ENCODE data around the gene HPCAL4.

HPCAL4 gene

DNA sequence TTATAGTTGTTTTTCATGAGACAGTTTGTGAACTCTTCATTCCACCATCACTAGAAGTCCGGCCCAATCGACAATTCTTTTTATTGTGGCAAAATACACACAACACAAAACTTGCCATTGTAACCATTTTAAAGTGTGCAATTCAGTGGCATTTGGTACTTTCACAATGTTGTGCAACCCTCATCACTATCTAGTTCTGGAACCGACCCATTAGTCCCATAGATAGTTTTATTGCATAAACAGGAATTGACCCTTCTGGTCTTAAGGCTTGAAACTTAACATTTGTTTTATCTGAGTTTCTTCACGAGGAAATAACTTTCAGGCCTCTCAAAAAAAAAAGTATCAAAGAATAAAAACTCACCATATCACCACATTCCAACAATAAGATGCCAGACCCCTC, 38.6 kb upstream of the HPCAL4 start:
- Histone ChIP-seq H3K27ac (ENCODE audit: extremely low read depth, low read depth, low read length) (no peak overlapping the region), H3K4me3 (ENCODE audit: low read depth, low read length) (no peak overlapping the region), H3K4me1 (ENCODE audit: control insufficient read depth, insufficient read depth, low read length) (no peaks in the 10 kb centered on the region), H3K36me3 (ENCODE audit: control insufficient read depth in 2 of 2, insufficient read depth in 1 of 2, low read length in 2 of 2) (no peaks in the 10 kb centered on the region), H3K9me3 (ENCODE audit: control insufficient read depth, insufficient read depth, low read depth, low read length) (no peaks in the 10 kb centered on the region)
- TF ChIP-seq, protein P1, sequence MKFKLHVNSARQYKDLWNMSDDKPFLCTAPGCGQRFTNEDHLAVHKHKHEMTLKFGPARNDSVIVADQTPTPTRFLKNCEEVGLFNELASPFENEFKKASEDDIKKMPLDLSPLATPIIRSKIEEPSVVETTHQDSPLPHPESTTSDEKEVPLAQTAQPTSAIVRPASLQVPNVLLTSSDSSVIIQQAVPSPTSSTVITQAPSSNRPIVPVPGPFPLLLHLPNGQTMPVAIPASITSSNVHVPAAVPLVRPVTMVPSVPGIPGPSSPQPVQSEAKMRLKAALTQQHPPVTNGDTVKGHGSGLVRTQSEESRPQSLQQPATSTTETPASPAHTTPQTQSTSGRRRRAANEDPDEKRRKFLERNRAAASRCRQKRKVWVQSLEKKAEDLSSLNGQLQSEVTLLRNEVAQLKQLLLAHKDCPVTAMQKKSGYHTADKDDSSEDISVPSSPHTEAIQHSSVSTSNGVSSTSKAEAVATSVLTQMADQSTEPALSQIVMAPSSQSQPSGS (tag by site-specific recombination; IDR thresholded peaks at IDR 0.05; ENCODE audit: low read depth): no peak
- no peak for TF ChIP-seq HOXC10 (CRISPR knock-in tag; IDR thresholded peaks at IDR 0.05)
- TF ChIP-seq, protein P2, sequence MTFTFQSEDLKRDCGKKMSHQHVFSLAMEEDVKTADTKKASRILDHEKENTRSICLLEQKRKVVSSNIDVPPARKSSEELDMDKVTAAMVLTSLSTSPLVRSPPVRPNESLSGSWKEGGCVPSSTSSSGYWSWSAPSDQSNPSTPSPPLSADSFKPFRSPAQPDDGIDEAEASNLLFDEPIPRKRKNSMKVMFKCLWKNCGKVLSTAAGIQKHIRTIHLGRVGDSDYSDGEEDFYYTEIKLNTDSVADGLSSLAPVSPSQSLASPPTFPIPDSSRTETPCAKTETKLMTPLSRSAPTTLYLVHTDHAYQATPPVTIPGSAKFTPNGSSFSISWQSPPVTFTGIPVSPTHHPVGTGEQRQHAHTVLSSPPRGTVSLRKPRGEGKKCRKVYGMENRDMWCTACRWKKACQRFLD (tag by site-specific recombination; IDR thresholded peaks at IDR 0.05): no peak
- TF ChIP-seq, protein P3, sequence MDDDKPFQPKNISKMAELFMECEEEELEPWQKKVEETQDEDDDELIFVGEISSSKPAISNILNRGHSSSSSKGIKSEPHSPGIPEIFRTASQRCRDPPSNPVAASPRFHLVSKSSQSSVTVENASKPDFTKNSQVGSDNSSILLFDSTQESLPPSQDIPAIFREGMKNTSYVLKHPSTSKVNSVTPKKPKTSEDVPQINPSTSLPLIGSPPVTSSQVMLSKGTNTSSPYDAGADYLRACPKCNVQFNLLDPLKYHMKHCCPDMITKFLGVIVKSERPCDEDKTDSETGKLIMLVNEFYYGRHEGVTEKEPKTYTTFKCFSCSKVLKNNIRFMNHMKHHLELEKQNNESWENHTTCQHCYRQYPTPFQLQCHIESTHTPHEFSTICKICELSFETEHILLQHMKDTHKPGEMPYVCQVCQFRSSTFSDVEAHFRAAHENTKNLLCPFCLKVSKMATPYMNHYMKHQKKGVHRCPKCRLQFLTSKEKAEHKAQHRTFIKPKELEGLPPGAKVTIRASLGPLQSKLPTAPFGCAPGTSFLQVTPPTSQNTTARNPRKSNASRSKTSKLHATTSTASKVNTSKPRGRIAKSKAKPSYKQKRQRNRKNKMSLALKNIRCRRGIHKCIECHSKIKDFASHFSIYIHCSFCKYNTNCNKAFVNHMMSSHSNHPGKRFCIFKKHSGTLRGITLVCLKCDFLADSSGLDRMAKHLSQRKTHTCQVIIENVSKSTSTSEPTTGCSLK (tag by site-specific recombination; IDR thresholded peaks at IDR 0.05): no peak
- TF ChIP-seq, protein P4, sequence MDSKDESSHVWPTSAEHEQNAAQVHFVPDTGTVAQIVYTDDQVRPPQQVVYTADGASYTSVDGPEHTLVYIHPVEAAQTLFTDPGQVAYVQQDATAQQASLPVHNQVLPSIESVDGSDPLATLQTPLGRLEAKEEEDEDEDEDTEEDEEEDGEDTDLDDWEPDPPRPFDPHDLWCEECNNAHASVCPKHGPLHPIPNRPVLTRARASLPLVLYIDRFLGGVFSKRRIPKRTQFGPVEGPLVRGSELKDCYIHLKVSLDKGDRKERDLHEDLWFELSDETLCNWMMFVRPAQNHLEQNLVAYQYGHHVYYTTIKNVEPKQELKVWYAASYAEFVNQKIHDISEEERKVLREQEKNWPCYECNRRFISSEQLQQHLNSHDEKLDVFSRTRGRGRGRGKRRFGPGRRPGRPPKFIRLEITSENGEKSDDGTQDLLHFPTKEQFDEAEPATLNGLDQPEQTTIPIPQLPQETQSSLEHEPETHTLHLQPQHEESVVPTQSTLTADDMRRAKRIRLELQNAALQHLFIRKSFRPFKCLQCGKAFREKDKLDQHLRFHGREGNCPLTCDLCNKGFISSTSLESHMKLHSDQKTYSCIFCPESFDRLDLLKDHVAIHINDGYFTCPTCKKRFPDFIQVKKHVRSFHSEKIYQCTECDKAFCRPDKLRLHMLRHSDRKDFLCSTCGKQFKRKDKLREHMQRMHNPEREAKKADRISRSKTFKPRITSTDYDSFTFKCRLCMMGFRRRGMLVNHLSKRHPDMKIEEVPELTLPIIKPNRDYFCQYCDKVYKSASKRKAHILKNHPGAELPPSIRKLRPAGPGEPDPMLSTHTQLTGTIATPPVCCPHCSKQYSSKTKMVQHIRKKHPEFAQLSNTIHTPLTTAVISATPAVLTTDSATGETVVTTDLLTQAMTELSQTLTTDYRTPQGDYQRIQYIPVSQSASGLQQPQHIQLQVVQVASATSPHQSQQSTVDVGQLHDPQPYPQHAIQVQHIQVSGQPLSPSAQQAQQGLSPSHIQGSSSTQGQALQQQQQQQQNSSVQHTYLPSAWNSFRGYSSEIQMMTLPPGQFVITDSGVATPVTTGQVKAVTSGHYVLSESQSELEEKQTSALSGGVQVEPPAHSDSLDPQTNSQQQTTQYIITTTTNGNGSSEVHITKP (tag by site-specific recombination; IDR thresholded peaks at IDR 0.05): no peak
- no peak for TF ChIP-seq GFI1B (tag by site-specific recombination; IDR thresholded peaks at IDR 0.05)
- no peak for TF ChIP-seq ZNF76 (tag by site-specific recombination; IDR thresholded peaks at IDR 0.05; ENCODE audit: borderline replicate concordance, low read depth)
- no peak for TF ChIP-seq ZNF404 (tag by site-specific recombination; IDR thresholded peaks at IDR 0.05)
- TF ChIP-seq ZNF777 (tag by site-specific recombination; IDR thresholded peaks at IDR 0.05; ENCODE audit: borderline replicate concordance): no peak
- TF ChIP-seq ZNF626 (tag by site-specific recombination; IDR thresholded peaks at IDR 0.05): no peak
- no peak for TF ChIP-seq ZNF600 (tag by site-specific recombination; IDR thresholded peaks at IDR 0.05)
- no peak for TF ChIP-seq ZNF354C (tag by site-specific recombination; IDR thresholded peaks at IDR 0.05; ENCODE audit: borderline replicate concordance, low read depth)
- no peak for TF ChIP-seq ZNF292 (tag by site-specific recombination; IDR thresholded peaks at IDR 0.05; ENCODE audit: borderline replicate concordance, low read depth)
- TF ChIP-seq, protein P5, sequence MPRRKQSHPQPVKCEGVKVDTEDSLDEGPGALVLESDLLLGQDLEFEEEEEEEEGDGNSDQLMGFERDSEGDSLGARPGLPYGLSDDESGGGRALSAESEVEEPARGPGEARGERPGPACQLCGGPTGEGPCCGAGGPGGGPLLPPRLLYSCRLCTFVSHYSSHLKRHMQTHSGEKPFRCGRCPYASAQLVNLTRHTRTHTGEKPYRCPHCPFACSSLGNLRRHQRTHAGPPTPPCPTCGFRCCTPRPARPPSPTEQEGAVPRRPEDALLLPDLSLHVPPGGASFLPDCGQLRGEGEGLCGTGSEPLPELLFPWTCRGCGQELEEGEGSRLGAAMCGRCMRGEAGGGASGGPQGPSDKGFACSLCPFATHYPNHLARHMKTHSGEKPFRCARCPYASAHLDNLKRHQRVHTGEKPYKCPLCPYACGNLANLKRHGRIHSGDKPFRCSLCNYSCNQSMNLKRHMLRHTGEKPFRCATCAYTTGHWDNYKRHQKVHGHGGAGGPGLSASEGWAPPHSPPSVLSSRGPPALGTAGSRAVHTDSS (tag by site-specific recombination; IDR thresholded peaks at IDR 0.05): no peak
- TF ChIP-seq, protein P6, sequence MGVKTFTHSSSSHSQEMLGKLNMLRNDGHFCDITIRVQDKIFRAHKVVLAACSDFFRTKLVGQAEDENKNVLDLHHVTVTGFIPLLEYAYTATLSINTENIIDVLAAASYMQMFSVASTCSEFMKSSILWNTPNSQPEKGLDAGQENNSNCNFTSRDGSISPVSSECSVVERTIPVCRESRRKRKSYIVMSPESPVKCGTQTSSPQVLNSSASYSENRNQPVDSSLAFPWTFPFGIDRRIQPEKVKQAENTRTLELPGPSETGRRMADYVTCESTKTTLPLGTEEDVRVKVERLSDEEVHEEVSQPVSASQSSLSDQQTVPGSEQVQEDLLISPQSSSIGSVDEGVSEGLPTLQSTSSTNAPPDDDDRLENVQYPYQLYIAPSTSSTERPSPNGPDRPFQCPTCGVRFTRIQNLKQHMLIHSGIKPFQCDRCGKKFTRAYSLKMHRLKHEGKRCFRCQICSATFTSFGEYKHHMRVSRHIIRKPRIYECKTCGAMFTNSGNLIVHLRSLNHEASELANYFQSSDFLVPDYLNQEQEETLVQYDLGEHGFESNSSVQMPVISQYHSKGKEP (tag by site-specific recombination; IDR thresholded peaks at IDR 0.05): no peak
- no peak for TF ChIP-seq EGR2 (tag by site-specific recombination; IDR thresholded peaks at IDR 0.05; ENCODE audit: low read depth)
- TF ChIP-seq, protein P7, sequence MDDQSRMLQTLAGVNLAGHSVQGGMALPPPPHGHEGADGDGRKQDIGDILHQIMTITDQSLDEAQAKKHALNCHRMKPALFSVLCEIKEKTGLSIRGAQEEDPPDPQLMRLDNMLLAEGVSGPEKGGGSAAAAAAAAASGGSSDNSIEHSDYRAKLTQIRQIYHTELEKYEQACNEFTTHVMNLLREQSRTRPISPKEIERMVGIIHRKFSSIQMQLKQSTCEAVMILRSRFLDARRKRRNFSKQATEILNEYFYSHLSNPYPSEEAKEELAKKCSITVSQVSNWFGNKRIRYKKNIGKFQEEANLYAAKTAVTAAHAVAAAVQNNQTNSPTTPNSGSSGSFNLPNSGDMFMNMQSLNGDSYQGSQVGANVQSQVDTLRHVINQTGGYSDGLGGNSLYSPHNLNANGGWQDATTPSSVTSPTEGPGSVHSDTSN (CRISPR knock-in tag; IDR thresholded peaks at IDR 0.05): no peak
- CTCF ChIA-PET: interaction anchor here (0.7 to 1.0 kb wide), 2 partner anchors 10 to 67 kb away, joined by 5 read pairs; no protein-coding TSS in a partner anchor
- POLR2A ChIA-PET: interaction anchor here (1.2 kb wide), 1 partner anchor 9 kb away, joined by 6 read pairs; the partner anchor contains the start of gene PPIE

Measured in HEK293 (cell line).